Measurements from ENCODE around the gene TMIGD3.

- TF ChIP-seq POLR2AphosphoS5 (IDR thresholded peaks at IDR 0.05; ENCODE audit: low read depth): no peak
- no peak for TF ChIP-seq CTCF (IDR thresholded peaks at IDR 0.05; ENCODE audit: insufficient read depth, low read length)
Observed at GRCh38 chr1:111453706-111454105, 49.7 kb downstream of the TMIGD3 start.

Data from HL-60 (cell line).